OCI-LY3 (cell line): Measurements from ENCODE around the gene FXYD4.

Experiments
- EZH2phosphoT487 ChIP-seq: fragments of 200-600 bp; shearing (Covaris generic); IDR thresholded peaks from 2 replicates; pipeline ENCODE4 v1.6.1; 2018; ENCODE audit warnings: antibody characterized with exemption, mixed run types, low read depth
- TF ChIP-seq, protein P1 (sequence below): fragments of 200-600, 300-600 bp; sonication (generic); IDR thresholded peaks from 2 replicates; pipeline ENCODE4 v1.5.1; 2014; ENCODE audit warnings: antibody characterized with exemption, low read length, low read depth

DNA sequence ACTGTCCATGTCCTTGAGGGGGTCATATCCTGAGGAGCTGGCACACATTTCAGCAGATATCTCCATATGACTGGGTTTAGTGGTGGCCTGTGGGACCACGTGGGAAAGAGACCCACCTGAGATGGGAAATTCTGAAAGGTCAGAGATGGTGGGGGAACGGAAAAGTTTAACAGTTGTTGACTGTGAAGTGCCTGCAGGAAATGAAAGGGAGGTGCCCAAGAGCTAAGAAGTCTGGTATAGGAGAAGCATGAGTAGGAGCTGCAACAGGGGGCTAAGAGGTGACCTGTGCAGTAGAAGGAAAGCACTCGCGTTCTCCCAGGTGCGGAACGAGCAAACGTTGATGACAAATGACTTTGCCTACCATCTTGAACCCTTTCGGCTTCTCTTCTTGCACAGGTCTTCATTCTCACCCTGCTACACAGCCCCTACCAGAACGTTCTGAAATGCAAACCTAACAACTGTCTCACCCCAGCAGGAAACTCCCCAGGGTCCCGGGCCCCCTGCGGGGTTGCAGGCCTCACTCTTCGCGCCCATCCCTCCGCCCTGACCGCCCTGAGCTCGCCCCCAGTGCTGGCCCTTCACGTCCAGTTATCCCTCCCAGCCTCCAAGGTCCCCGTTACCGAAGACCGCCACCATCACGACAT, 9.8 kb upstream of the FXYD4 start:
- TF ChIP-seq, protein P1, sequence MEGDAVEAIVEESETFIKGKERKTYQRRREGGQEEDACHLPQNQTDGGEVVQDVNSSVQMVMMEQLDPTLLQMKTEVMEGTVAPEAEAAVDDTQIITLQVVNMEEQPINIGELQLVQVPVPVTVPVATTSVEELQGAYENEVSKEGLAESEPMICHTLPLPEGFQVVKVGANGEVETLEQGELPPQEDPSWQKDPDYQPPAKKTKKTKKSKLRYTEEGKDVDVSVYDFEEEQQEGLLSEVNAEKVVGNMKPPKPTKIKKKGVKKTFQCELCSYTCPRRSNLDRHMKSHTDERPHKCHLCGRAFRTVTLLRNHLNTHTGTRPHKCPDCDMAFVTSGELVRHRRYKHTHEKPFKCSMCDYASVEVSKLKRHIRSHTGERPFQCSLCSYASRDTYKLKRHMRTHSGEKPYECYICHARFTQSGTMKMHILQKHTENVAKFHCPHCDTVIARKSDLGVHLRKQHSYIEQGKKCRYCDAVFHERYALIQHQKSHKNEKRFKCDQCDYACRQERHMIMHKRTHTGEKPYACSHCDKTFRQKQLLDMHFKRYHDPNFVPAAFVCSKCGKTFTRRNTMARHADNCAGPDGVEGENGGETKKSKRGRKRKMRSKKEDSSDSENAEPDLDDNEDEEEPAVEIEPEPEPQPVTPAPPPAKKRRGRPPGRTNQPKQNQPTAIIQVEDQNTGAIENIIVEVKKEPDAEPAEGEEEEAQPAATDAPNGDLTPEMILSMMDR: no peak
- TF ChIP-seq EZH2phosphoT487: no peak
